ENCODE measurements around the gene IGFBP2.

DNA sequence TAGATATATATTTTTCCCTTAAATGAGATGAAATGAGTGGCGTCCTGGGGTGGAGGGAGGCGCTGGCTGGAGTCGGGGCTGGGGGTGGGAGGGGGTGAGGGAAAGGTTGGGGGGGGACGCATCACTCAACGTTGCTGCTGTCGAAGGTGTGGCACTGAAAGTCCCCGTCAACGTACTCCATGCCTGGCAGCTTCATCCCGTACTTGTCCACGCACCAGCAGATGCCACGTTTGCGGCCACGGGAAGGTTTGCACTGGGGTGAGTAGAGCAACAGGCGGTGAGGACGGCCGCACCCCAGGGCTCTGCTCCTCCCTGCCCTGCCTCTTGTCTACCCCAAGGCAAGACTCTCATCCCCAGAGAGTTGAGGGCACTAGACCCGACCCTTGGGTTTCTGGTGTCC lies 43.4 kb downstream of the IGFBP2 start:
- TF ChIP-seq CTCF (IDR thresholded peaks at IDR 0.05; ENCODE audit: insufficient read depth, low read length, poor library complexity, severe bottlenecking) (no peak), EZH2phosphoT487 (conservative IDR thresholded peaks at IDR 0.05; ENCODE audit: low read length) (no peak)
